CD1c-positive myeloid dendritic cell (primary cell): ENCODE measurements around the gene INMT.
"Not testable (repeated sequence)": the region's sequence is repeated elsewhere in the genome, so short reads cannot be mapped to it uniquely, and the experiment has no call there.

Experiments
- DNase-seq: peaks from one replicate; pipeline ENCODE4 v3.0.0-alpha.2; 2016; ENCODE audit errors: extremely low spot score

INMT gene

GRCh38 chr7:30751696-30752273 lies at the start of gene INMT:
Gene INMT (plus strand): TSS chr7:30752135. CDS start chr7:30752151, 16 bp downstream.
- DNase-seq = no peak

- no peak for DNase-seq
Measured at GRCh38 chr7:30702200-30702599, 49.7 kb upstream of the INMT start.

GRCh38 chr7:30703756-30704155 lies 48.2 kb upstream of the INMT start:
- no peak for DNase-seq

- DNase-seq = no peak
Measured at GRCh38 chr7:30705008-30705407, 46.9 kb upstream of the INMT start.

GRCh38 chr7:30705596-30705995 lies 46.3 kb upstream of the INMT start:
- DNase-seq = no peak

GRCh38 chr7:30706316-30706715 lies 45.6 kb upstream of the INMT start:
- DNase-seq = no peak

- DNase-seq = no peak
Measured at GRCh38 chr7:30706908-30707307, 45.0 kb upstream of the INMT start.

- DNase-seq = no peak
Measured at GRCh38 chr7:30707391-30708357, 44.3 kb upstream of the INMT start.

GRCh38 chr7:30708412-30708811 lies 43.5 kb upstream of the INMT start:
- no peak for DNase-seq

- no peak for DNase-seq
Measured at GRCh38 chr7:30708983-30709382, 43.0 kb upstream of the INMT start.

GRCh38 chr7:30709549-30709948 lies 42.4 kb upstream of the INMT start:
- DNase-seq = no peak

- DNase-seq = no peak
Measured at GRCh38 chr7:30710669-30711068, 41.3 kb upstream of the INMT start.

- no peak for DNase-seq
Measured at GRCh38 chr7:30713392-30713791, 38.5 kb upstream of the INMT start.

GRCh38 chr7:30714129-30714528 lies 37.8 kb upstream of the INMT start:
- DNase-seq = no peak

- no peak for DNase-seq
Measured at GRCh38 chr7:30717181-30717580, 34.8 kb upstream of the INMT start.

- not testable (repeated sequence) for DNase-seq
Measured at GRCh38 chr7:30719434-30719833, 32.5 kb upstream of the INMT start.

- DNase-seq = no peak
Measured at GRCh38 chr7:30721211-30721610, 30.7 kb upstream of the INMT start.

- no peak for DNase-seq
Measured at GRCh38 chr7:30722187-30722586, 29.7 kb upstream of the INMT start.

GRCh38 chr7:30722671-30723070 lies 29.3 kb upstream of the INMT start:
- no peak for DNase-seq

GRCh38 chr7:30723776-30724175 lies 28.2 kb upstream of the INMT start:
- DNase-seq = no peak

GRCh38 chr7:30726296-30727006 lies 25.5 kb upstream of the INMT start:
- no peak for DNase-seq
